Measurements from ENCODE around the gene ADAM12. TPM values are rescaled to one million over a fixed set of nuclear protein-coding genes. Genes with fewer than 3 reads are reported as not detected.

The ADAM12 gene
- total RNA-seq, 4 donors from 2014 or later = under 0.01 to 1.3 (median 1.0) TPM

- 68% methylated on average over 2 of the region's 2 CpGs for WGBS
- intact Hi-C loops (cut with DNase I) = no loop called here
Measured at GRCh38 chr10:126017961-126018560, 370.2 kb downstream of the ADAM12 start.

GRCh38 chr10:126016882-126017281 lies 371.4 kb downstream of the ADAM12 start:
- Histone ChIP-seq H3K27ac (replicated peaks in 1 of 4) (no peak overlapping the region), H3K9me3 (no peaks in the 10 kb centered on the region), H3K4me1 (no peaks in the 10 kb centered on the region), H3K27me3 (no peaks in the 10 kb centered on the region), H3K4me3 (no peak overlapping the region), H3K36me3 (no peaks in the 10 kb centered on the region)
- TF ChIP-seq, protein P1, sequence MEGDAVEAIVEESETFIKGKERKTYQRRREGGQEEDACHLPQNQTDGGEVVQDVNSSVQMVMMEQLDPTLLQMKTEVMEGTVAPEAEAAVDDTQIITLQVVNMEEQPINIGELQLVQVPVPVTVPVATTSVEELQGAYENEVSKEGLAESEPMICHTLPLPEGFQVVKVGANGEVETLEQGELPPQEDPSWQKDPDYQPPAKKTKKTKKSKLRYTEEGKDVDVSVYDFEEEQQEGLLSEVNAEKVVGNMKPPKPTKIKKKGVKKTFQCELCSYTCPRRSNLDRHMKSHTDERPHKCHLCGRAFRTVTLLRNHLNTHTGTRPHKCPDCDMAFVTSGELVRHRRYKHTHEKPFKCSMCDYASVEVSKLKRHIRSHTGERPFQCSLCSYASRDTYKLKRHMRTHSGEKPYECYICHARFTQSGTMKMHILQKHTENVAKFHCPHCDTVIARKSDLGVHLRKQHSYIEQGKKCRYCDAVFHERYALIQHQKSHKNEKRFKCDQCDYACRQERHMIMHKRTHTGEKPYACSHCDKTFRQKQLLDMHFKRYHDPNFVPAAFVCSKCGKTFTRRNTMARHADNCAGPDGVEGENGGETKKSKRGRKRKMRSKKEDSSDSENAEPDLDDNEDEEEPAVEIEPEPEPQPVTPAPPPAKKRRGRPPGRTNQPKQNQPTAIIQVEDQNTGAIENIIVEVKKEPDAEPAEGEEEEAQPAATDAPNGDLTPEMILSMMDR (IDR thresholded peaks at IDR 0.05) = no peak
- no peak for DNase-seq (ENCODE audit: extremely low spot score)
- WGBS = 86% methylated on average over 3 of the region's 3 CpGs
- intact Hi-C loops (cut with DNase I) = no loop called here

More at GRCh38 chr10:126017961-126018560, 370.2 kb downstream of the ADAM12 start:
- H3K4me3 ChIP-seq = no peak overlapping the region
- H3K27me3 ChIP-seq = no peaks in the 10 kb centered on the region
- no peak for DNase-seq (ENCODE audit: extremely low spot score)
- TF ChIP-seq POLR2AphosphoS5 (IDR thresholded peaks at IDR 0.05) (no peak), POLR2A (IDR thresholded peaks at IDR 0.05; ENCODE audit: low read depth) (no peak), EP300 (IDR thresholded peaks at IDR 0.05) (no peak)
- TF ChIP-seq, protein P1 (IDR thresholded peaks at IDR 0.05) = no peak
- H3K9me3 ChIP-seq = no peaks in the 10 kb centered on the region
- no peak overlapping the region for H3K27ac ChIP-seq (replicated peaks in 1 of 4)
- no peaks in the 10 kb centered on the region for H3K4me1 ChIP-seq
- no peaks in the 10 kb centered on the region for H3K36me3 ChIP-seq

DNA sequence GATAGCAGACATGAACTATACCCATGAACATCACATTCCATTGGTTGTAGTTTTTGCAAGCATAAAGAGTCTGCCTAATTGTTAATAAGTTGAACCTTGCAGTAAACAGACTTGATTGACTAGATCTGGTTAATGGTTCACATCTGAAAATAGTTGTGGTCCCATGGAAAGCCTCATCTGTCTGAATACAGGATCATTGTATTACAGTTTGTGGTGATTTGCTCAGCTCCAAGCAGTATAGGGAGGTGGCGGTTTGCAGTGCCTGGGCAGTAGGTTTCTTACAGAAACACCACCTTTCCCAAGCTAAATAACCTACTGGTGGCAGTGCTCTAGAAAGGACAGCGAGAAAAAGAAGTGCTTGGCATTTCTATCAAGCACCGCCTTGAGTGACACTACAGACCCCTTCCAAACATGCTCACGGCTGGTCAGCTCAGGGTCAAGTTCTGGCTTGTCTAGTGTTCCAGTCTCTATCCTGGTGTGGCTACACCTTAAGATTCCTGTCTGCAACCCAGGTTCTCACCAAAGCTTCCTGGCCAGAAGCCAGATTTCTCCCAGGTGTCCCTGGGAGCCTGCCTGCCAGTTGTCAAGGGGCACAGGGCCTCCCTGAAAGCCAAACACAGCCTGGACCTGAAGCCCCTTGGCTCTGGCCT lies 372.0 kb downstream of the ADAM12 start:
- WGBS = 95% methylated on average over 4 of the region's 4 CpGs
- Histone ChIP-seq H3K4me3 (no peak overlapping the region), H3K27me3 (no peaks in the 10 kb centered on the region), H3K9me3 (no peaks in the 10 kb centered on the region), H3K4me1 (no peaks in the 10 kb centered on the region), H3K36me3 (no peaks in the 10 kb centered on the region), H3K27ac (replicated peaks in 1 of 4) (no peak overlapping the region)
- TF ChIP-seq POLR2A (IDR thresholded peaks at IDR 0.05; ENCODE audit: low read depth) (no peak), EP300 (IDR thresholded peaks at IDR 0.05) (no peak), POLR2AphosphoS5 (IDR thresholded peaks at IDR 0.05) (no peak)
- TF ChIP-seq, protein P1 (IDR thresholded peaks at IDR 0.05) = no peak
- no peak for DNase-seq (ENCODE audit: extremely low spot score)
- intact Hi-C loops (cut with DNase I) = no loop called here

GRCh38 chr10:126015413-126015812 lies 372.9 kb downstream of the ADAM12 start:
- WGBS = 68% methylated on average over 3 of the region's 3 CpGs
- no peak for TF ChIP-seq EP300 (IDR thresholded peaks at IDR 0.05)
- no peak for TF ChIP-seq POLR2A (IDR thresholded peaks at IDR 0.05; ENCODE audit: low read depth)
- no peak for TF ChIP-seq POLR2AphosphoS5 (IDR thresholded peaks at IDR 0.05)
- TF ChIP-seq, protein P1 (IDR thresholded peaks at IDR 0.05) = no peak

More at GRCh38 chr10:126015413-126015812, 372.9 kb downstream of the ADAM12 start:
- no peak for DNase-seq (ENCODE audit: extremely low spot score)
- Histone ChIP-seq H3K9me3 (no peaks in the 10 kb centered on the region), H3K4me3 (no peak overlapping the region), H3K27me3 (no peaks in the 10 kb centered on the region), H3K4me1 (no peaks in the 10 kb centered on the region), H3K36me3 (no peaks in the 10 kb centered on the region), H3K27ac (replicated peaks in 1 of 4) (no peak overlapping the region)
- intact Hi-C loops (cut with DNase I) = no loop called here
